HepG2 (cell line): ENCODE results near the gene SLC17A9. TPM values are rescaled to one million over a fixed set of nuclear protein-coding genes. Genes with fewer than 3 reads are reported as not detected.
A peak's percentile ranks its signal among the peaks of the same experiment; 100 is the strongest.

Experiments used
- ELF4 ChIP-seq: sonication (generic); formaldehyde crosslinking; IDR thresholded peaks from 2 replicates; pipeline ENCODE4 v1.5.0; 2020; ENCODE audit warnings: missing genetic modification reagents, mild to moderate bottlenecking, moderate library complexity, borderline replicate concordance
- FOXP4 ChIP-seq: sonication (generic); formaldehyde crosslinking; IDR thresholded peaks from 2 replicates; pipeline ENCODE4 v1.4.0; 2020; ENCODE audit warnings: missing genetic modification reagents
- MED8 ChIP-seq: sonication (generic); formaldehyde crosslinking; IDR thresholded peaks from 2 replicates; pipeline ENCODE4 v1.8.1; 2023; ENCODE audit warnings: mild to moderate bottlenecking, missing genetic modification reagents; ENCODE audit not compliant: insufficient replicate concordance
- PTBP1 ChIP-seq: fragments of 200-400 bp; formaldehyde crosslinking; IDR thresholded peaks from 2 replicates; pipeline ENCODE4 v1.6.1; 2018; ENCODE audit warnings: low read length, low read depth; ENCODE audit not compliant: poor library complexity, severe bottlenecking
- RFXAP ChIP-seq: sonication (generic); formaldehyde crosslinking; IDR thresholded peaks from 2 replicates; pipeline ENCODE4 v1.4.0; 2020; ENCODE audit warnings: missing genetic modification reagents, borderline replicate concordance
- TAF1 ChIP-seq: sonication (generic); formaldehyde crosslinking; IDR thresholded peaks from 2 replicates; pipeline ENCODE4 v1.4.0; 2020; ENCODE audit warnings: missing genetic modification reagents
- THAP7 ChIP-seq: sonication (generic); formaldehyde crosslinking; IDR thresholded peaks from 2 replicates; pipeline ENCODE4 v1.8.1; 2023; ENCODE audit warnings: mild to moderate bottlenecking, missing genetic modification reagents
- ZEB1 ChIP-seq: IDR thresholded peaks from 2 replicates; pipeline ENCODE4 v1.6.1; 2012; ENCODE audit warnings: mild to moderate bottlenecking, low read depth, inconsistent platforms; ENCODE audit not compliant: insufficient replicate concordance
- ZFYVE20 ChIP-seq: sonication (generic); formaldehyde crosslinking; IDR thresholded peaks from 2 replicates; pipeline ENCODE4 v1.8.0; 2023; ENCODE audit warnings: low read depth, mild to moderate bottlenecking, moderate library complexity, missing genetic modification reagents, borderline replicate concordance
- ZNF207 ChIP-seq: fragments of 450-650 bp; IDR thresholded peaks from 2 replicates; pipeline ENCODE4 v1.6.1; 2016; ENCODE audit warnings: antibody characterized with exemption, borderline replicate concordance
- ZNF329 ChIP-seq: sonication (generic); formaldehyde crosslinking; IDR thresholded peaks from 2 replicates; pipeline ENCODE4 v1.9.0; 2021; ENCODE audit warnings: low read depth, mild to moderate bottlenecking, missing genetic modification reagents
- ZNF709 ChIP-seq: sonication (generic); formaldehyde crosslinking; IDR thresholded peaks from 2 replicates; pipeline ENCODE4 v1.5.0; 2020; ENCODE audit warnings: mild to moderate bottlenecking, missing genetic modification reagents
- ZNF784 ChIP-seq: sonication (generic); formaldehyde crosslinking; IDR thresholded peaks from 2 replicates; pipeline ENCODE4 v1.5.1; 2020; ENCODE audit warnings: missing genetic modification reagents, mild to moderate bottlenecking, borderline replicate concordance
- polyA plus RNA-seq, 8 experiments: library from polyadenylated mRNA; depleted of rRNA in 3 of 8; stranded (reverse) in 7 of 8; unstranded in 1 of 8; fragments of >200 nt; fragmentation: Illumina TruSeq in 4 of 8; extraction: Trizol in 4 of 8; gene quantifications; 2 replicates each; pipeline versions ENCODE4 v1.2.1 to v1.2.3, GENCODE V29; 2011 to 2016; ENCODE audit warnings: low read depth in 4 of 8, missing spikeins in 1 of 8, mixed read lengths in 1 of 8; ENCODE audit not compliant: insufficient read depth in 1 of 8
- total RNA-seq, 5 experiments: library from RNA; depleted of rRNA; stranded (reverse); fragments of >200 nt; fragmentation: Illumina TruSeq; extraction: Trizol; gene quantifications; 2 replicates each; pipeline ENCODE4 v1.2.3, GENCODE V29; 2016; ENCODE audit warnings: low read depth in 1 of 5
- TF ChIP-seq, protein P1 (sequence below): sonication (generic); formaldehyde crosslinking; IDR thresholded peaks from 2 replicates; pipeline ENCODE4 v1.5.0; 2020; ENCODE audit warnings: mild to moderate bottlenecking, missing genetic modification reagents, borderline replicate concordance
- TF ChIP-seq, protein P2 (sequence below): sonication (generic); formaldehyde crosslinking; IDR thresholded peaks from 2 replicates; pipeline ENCODE4 v1.9.0; 2021; ENCODE audit warnings: missing genetic modification reagents, borderline replicate concordance

The SLC17A9 gene
- total and polyA plus RNA-seq, 2 of the 13 experiments (the other 11 are each of a cell fraction or from before 2014, with no cell fraction given), result 110 to 191 TPM

- TF ChIP-seq ZEB1 (no peak), RFXAP (no peak), ZNF709 (CRISPR knock-in tag) (0 out of 2 replicates have a peak, but pooled peaks have one; percentile 4), ELF4 (no peak), ZNF329 (CRISPR knock-in tag) (no peak), TAF1 (CRISPR knock-in tag) (no peak; the same call in 1 of the 2 replicates), FOXP4 (0 out of 2 replicates have a peak, but pooled peaks have one; percentile 7), PTBP1 (no peak), MED8 (peak; percentile 32), ZNF207 (no peak), THAP7 (CRISPR knock-in tag) (0 out of 2 replicates have a peak, but pooled peaks have one; percentile 52), ZFYVE20 (CRISPR knock-in tag) (no peak), ZNF784 (CRISPR knock-in tag) (0 out of 2 replicates have a peak, but pooled peaks have one; percentile 51)
- TF ChIP-seq, protein P1, sequence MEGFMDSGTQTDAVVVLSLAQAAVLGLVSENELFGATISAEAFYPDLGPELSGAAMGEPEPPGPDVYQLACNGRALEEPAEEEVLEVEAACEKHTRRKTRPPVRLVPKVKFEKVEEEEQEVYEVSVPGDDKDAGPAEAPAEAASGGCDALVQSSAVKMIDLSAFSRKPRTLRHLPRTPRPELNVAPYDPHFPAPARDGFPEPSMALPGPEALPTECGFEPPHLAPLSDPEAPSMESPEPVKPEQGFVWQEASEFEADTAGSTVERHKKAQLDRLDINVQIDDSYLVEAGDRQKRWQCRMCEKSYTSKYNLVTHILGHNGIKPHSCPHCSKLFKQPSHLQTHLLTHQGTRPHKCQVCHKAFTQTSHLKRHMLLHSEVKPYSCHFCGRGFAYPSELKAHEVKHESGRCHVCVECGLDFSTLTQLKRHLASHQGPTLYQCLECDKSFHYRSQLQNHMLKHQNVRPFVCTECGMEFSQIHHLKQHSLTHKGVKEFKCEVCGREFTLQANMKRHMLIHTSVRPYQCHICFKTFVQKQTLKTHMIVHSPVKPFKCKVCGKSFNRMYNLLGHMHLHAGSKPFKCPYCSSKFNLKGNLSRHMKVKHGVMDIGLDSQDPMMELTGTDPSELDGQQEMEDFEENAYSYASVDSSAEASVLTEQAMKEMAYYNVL (CRISPR knock-in tag), result no peak
- TF ChIP-seq, protein P2, sequence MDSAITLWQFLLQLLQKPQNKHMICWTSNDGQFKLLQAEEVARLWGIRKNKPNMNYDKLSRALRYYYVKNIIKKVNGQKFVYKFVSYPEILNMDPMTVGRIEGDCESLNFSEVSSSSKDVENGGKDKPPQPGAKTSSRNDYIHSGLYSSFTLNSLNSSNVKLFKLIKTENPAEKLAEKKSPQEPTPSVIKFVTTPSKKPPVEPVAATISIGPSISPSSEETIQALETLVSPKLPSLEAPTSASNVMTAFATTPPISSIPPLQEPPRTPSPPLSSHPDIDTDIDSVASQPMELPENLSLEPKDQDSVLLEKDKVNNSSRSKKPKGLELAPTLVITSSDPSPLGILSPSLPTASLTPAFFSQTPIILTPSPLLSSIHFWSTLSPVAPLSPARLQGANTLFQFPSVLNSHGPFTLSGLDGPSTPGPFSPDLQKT (CRISPR knock-in tag), result no peak
These were observed 15.3 kb downstream of the SLC17A9 start (continued) for GRCh38 chr20:62967628-62968351.
